Activated T-helper 9 cell treated with anti-CD3 and anti-CD28 coated beads, Interleukin-2, amount 50 U/mL, for 16 hours (primary cell): ENCODE data around the gene RGS6.

Source experiments
- DNase-seq: peaks from one replicate; pipeline ENCODE4 v3.0.0-alpha.2; 2020; ENCODE audit warnings: low read depth

Gene RGS6

GRCh38 chr14:71947947-71948500, 15.8 kb downstream of the RGS6 start:
- no peak for DNase-seq

DNA sequence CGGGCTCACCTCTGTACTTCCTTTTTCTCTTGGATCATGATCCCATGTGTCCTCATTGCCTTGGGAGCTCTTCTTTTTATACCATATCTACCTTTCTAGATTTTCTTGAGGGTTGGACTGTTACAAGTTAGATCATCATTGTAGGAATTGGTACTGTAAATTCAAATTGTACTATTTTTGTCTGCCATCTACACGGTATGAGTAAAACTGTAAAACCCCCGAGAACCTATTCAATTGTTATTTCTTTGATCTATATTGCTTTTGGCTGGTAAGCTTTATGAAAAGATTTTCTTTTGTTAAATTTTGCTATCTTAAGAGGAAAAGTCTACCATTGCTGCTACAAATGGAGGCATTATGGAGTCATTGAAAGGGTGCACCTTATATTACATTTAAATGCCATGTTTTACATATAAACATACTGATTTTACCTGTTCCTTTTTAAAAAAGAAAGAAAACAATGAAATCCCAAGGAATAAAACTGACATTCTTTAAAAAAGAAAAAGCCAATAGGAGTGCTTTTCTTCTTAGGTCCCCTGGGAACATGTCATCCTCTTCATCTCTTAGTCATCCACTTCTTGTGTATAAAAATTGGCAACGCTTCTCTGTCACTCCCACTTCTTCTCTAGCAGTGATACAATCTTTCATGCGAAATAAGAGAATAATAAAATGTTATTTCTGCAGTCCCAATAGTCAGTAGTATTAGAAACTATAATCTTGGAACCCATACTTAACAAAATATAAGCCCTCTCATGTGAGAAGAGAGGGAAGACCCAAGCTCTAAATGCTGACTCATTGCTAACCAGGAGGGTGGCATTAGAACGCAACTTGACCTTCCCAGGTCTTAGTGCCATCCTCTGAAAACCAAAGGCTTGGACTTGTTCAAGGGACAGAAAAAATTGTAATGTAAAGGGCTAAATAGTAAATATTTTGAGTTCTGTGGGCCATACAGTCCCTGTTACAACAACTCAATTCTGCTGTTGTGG, 20.4 kb downstream of the RGS6 start:
- DNase-seq: no peak

DNA sequence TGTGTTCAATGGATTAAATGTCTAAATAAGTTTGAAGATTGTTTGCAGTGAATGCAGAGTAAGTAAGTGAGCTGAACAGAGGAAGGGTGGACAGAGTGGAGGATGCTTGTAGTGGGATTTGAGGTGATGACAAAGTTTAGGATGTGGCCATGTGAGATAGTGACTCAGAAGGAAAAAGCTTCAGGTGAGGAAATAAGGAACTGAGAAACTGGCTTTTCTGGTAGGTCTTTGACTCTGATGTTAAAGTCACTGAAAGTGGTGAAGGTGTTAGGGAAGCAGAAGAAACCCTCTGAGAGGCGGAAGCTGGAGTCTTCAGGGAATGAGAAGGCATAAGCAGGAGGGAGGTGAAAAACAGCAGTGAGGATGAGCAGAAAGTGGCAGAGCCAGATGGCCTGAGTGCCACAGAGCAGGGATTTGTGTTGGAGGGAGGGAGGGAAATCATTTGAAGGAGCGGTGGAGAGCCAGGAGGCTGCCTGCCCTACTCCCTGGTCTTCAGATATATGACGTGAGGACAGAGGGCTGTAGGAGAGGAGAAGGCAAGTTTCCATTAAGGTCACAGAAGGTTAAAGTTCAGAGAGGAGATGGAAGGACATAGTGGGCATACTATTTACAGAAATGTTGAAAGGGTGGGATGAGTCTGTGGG, 24.8 kb downstream of the RGS6 start:
- DNase-seq: no peak

- no peak for DNase-seq
Measured at GRCh38 chr14:71959055-71959454, 26.8 kb downstream of the RGS6 start.

DNA sequence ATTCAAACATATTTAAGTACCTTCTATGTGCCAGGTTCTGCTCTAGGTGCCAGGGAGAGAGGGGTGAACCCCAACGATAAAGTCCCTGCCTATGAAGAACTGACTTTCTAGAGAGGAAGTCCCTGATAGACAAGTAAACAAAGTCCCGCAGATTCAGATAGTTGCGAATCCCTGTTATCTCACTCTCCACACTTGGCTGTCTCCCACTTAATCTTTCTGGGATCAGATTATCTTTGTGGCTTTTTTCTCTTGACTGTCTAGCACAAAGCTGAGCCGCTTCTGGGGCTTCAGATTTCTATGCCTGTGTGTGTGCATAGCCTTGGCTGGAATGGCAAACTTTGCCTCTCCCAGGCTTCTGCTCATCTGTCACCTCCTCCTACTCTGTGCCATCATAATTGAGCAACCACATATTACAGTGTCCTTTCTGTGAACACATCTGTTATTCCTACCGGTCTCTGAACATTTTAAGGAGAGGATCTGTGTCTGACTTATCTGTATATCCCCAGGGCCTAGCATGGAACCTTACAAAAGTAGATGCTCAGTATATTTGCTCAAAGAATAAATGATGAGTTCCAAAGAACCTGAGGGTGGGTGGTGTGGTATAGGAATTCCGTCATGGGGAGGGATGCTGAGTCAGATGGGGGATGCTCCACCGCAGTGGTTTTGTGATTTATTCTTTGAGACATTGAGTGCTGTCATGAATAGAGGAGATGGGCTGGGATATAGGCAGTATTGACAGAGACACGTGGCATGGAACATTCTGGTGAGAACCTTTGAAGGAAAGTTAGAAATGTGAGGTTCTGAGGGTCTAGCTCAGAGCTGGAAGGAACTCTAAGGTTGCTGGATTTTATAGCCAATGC, 28.5 kb downstream of the RGS6 start:
- no peak for DNase-seq

DNA sequence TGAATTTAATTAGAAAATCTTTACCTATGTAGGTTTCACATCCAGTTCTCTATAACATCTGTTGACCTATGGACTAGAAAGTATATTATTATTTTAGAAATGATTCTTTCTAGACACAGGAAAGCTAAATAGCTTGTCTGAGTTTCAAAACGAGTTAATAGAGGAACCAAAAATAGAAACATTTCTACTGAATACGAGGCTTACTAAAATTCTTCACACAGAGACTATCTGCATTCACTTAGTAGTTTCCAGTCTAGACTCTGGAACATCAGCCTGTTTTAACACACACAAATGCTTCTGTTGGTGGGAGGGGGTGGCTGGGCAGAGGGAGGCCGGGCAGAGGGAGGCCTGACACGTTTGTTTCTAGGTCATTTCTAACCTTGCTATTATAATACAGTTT, 29.7 kb downstream of the RGS6 start:
- no peak for DNase-seq

DNA sequence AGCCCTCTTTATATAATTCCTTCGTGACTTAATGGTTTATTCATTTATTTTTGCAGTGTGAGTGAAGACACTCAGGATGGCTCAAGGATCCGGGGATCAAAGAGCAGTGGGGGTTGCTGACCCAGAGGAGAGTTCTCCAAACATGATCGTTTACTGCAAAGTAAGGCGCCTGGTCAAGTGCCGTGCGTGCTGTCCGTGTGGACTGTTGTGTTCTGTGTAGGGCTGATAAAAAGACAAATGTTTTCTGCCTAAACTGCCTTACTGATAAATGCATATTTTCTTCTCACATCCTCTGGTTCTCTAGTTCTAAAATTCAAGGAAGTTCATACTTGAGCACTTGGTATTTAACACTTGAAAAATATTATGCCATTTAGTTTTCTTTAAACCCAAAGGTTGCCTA, 32.5 kb downstream of the RGS6 start:
- no peak for DNase-seq

DNA sequence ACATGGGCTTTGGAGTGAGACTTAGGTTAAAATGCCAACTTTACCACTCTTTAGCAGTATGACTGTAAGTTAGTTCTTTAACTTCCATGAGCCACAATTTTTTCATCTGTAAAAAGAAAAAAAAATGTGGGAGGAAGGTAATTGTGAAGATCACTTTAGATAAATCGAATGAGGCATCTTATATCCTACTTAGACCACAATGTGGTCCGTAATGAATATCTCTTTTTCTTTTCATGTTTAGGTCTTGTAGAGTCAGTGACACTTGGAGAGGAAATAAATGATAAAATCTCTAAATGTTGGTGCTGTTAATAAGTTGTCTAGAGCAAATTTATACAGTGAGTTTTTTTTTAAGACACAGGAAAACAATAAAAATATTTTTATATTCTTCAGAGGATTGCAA, 34.3 kb downstream of the RGS6 start:
- no peak for DNase-seq

- DNase-seq: no peak
Measured at GRCh38 chr14:71967704-71968103, 35.5 kb downstream of the RGS6 start.

- no peak for DNase-seq
Measured at GRCh38 chr14:71970272-71970671, 38.0 kb downstream of the RGS6 start.

DNA sequence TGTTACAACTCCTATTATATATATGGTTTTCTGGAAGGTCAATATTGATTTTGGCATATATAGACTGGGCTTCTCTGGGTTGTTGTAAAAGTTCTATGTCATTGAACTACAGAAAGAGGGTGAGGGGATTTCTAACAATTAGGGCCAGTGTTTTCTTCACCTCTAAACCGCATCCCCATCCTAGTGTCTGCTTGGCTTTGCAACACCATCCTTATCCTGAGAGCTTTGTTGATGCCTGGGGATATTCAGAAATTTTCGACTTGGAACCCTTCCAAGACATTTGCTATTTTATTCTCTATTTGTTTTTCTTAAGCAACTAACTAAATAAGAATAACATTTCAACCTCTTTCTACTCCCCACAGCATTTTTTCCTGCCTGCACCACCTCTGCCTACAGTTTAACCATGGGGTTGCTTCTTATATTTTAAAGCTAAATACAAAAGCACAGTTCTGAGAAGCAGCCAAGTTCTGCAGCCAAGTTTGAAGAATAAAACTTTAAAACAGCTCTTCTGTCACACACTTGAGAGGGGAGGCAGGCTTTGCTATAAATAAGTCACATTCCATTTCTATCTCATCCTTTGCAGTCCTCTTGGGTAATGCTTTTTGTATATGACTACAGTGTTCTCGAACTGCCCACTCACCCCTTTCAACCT, 53.4 kb downstream of the RGS6 start:
- no peak for DNase-seq

DNA sequence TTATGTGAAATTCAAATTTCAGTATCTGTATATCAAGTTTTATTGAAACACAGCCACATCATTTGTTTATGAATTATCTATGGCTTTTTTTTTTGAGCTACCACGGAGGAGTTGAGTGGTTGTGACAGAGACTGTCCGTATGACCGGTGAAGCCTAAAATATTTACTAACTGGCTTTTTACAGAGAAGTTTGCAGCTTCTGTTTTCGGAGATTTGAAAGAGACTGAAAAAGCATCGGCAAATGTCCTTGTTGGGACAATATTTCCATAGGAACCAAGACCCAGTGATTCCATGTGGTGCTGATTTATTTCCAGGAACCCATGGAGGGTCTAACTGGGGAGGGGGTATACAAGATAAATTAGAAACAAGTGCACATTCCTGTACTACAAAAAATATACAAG, 56.2 kb downstream of the RGS6 start:
- DNase-seq: no peak

DNA sequence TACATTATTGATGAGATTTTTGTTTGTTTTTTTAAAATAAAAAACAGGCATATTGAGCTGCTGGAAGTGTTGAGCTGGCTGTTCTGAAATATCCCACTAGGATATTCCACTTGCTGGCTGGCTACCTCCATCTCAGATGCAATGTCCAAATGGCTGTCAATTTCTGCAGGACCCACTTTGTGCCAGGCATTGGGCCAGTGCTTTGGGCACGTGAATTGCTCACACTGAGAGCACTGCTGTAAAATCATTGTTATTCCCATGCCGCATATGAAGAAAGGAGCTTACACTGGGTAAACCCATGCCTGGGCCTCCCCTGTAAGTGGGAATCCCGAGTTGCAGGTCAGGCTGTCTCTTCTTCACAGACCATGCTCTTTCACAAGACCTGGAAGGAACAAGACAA, 56.7 kb downstream of the RGS6 start:
- no peak for DNase-seq

DNA sequence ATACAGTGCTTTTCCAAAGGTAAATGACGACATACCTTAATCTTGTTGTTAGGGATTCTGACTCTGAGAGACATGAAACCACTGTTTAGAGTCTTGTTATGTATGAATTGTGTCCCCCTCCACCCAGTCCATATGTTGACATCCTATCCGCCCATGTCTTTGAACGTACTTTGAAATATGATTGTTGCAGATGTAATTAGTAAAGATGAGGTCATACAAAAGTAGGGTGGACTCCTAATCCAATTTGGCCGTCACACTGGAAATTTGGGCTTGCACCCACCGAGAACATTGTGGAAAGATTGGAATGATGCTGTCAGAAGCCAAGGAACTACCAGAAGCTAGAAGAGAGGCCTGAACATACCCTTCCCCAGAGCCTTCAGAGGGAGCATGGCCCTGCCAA, 62.2 kb downstream of the RGS6 start:
- no peak for DNase-seq

DNA sequence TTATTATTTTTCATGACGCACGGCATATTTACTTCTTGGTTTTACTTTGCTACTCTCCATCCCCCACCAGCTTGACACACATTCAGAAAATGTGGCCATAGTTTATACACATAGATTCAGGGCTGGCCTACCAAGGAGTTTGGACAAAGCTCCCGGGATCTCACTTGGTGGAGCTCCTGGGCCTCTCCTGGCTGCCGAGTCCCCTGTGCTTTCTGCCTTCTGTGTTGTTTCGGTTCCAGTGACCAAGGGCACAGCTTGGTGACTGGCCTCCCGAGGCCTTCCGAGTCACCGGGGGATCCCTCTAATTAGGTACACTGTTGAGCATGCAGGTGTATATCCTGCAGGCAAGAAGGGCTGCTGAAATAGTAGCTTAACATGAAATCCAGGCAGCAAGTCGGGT, 63.5 kb downstream of the RGS6 start:
- no peak for DNase-seq

- no peak for DNase-seq
Measured at GRCh38 chr14:71996610-71997009, 64.4 kb downstream of the RGS6 start.

DNA sequence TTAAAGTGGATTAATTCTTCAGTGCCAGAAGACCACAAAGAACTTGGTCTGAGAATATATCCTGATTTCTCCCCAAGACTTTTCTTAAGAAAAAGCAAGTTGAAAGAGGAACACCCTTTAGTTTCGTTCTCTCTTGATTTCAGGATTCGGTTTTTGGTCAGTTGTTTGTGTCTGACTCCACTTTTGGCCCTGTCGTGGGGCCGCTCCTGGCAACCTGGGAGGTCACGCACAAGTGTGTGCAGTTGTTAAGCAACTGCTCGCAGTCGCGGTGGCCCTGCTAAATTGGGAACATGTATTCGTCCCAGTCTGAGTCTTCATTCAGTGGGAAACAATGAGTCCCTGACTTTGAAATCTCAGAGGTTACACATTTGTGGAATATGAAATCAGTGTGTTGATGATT, 68.7 kb downstream of the RGS6 start:
- no peak for DNase-seq

GRCh38 chr14:72002731-72003130, 70.5 kb downstream of the RGS6 start:
- no peak for DNase-seq

GRCh38 chr14:72008666-72009065, 76.4 kb downstream of the RGS6 start:
- DNase-seq: no peak

- DNase-seq: no peak
Measured at GRCh38 chr14:72010474-72010873, 78.2 kb downstream of the RGS6 start.

GRCh38 chr14:72013721-72014345, 81.6 kb downstream of the RGS6 start:
- no peak for DNase-seq
